ENCODE results near the gene LBP.

LBP gene

GRCh38 chr20:38353316-38353715, 7.0 kb downstream of the LBP start:
- TF ChIP-seq ZNF8 (CRISPR knock-in tag; IDR thresholded peaks at IDR 0.05): no peak
- TF ChIP-seq ARNTL (CRISPR knock-in tag; IDR thresholded peaks at IDR 0.05; ENCODE audit: borderline replicate concordance, low read depth): no peak
- no peak for TF ChIP-seq ISL1 (CRISPR knock-in tag; IDR thresholded peaks at IDR 0.05)
- TF ChIP-seq RARB (CRISPR knock-in tag; IDR thresholded peaks at IDR 0.05): no peak
- no peak for TF ChIP-seq BACH2 (CRISPR knock-in tag; IDR thresholded peaks at IDR 0.05; ENCODE audit: borderline replicate concordance)
- TF ChIP-seq POU6F1 (CRISPR knock-in tag; IDR thresholded peaks at IDR 0.05; ENCODE audit: borderline replicate concordance, low read depth): no peak
- TF ChIP-seq OSR1 (CRISPR knock-in tag; IDR thresholded peaks at IDR 0.05): no peak
- no peak for TF ChIP-seq ZFP30 (CRISPR knock-in tag; IDR thresholded peaks at IDR 0.05)
- TF ChIP-seq SNAI2 (CRISPR knock-in tag; IDR thresholded peaks at IDR 0.05): no peak
- TF ChIP-seq TCF4 (CRISPR knock-in tag; IDR thresholded peaks at IDR 0.05; ENCODE audit: borderline replicate concordance): no peak
- TF ChIP-seq PATZ1 (CRISPR knock-in tag; IDR thresholded peaks at IDR 0.05; ENCODE audit: borderline replicate concordance): no peak
- TF ChIP-seq CSDC2 (CRISPR knock-in tag; IDR thresholded peaks at IDR 0.05): no peak
- TF ChIP-seq TSHZ2 (CRISPR knock-in tag; IDR thresholded peaks at IDR 0.05): no peak
- no peak for TF ChIP-seq GLIS3 (CRISPR knock-in tag; IDR thresholded peaks at IDR 0.05)
- no peak for TF ChIP-seq PPARA (CRISPR knock-in tag; IDR thresholded peaks at IDR 0.05; ENCODE audit: borderline replicate concordance)
- no peak for TF ChIP-seq CREB5 (CRISPR knock-in tag; IDR thresholded peaks at IDR 0.05; ENCODE audit: low read depth)
- no peak for TF ChIP-seq ZC3H10 (CRISPR knock-in tag; IDR thresholded peaks at IDR 0.05)
- no peak for TF ChIP-seq ESRRG (CRISPR knock-in tag; IDR thresholded peaks at IDR 0.05)
- ATAC-seq: no peak

- no peak for TF ChIP-seq ZFP3 (CRISPR knock-in tag; IDR thresholded peaks at IDR 0.05)
- TF ChIP-seq BACH2 (CRISPR knock-in tag; IDR thresholded peaks at IDR 0.05; ENCODE audit: borderline replicate concordance): no peak
- no peak for TF ChIP-seq CSRNP3 (CRISPR knock-in tag; IDR thresholded peaks at IDR 0.05)
- TF ChIP-seq ZNF8 (CRISPR knock-in tag; IDR thresholded peaks at IDR 0.05): no peak
- TF ChIP-seq OSR1 (CRISPR knock-in tag; IDR thresholded peaks at IDR 0.05): no peak
- TF ChIP-seq TSHZ2 (CRISPR knock-in tag; IDR thresholded peaks at IDR 0.05): no peak
- TF ChIP-seq CREB5 (CRISPR knock-in tag; IDR thresholded peaks at IDR 0.05; ENCODE audit: low read depth): no peak
- no peak for TF ChIP-seq RARB (CRISPR knock-in tag; IDR thresholded peaks at IDR 0.05)
- no peak for TF ChIP-seq ARNTL (CRISPR knock-in tag; IDR thresholded peaks at IDR 0.05; ENCODE audit: borderline replicate concordance, low read depth)
- no peak for TF ChIP-seq ZFP30 (CRISPR knock-in tag; IDR thresholded peaks at IDR 0.05)
- TF ChIP-seq CSDC2 (CRISPR knock-in tag; IDR thresholded peaks at IDR 0.05): no peak
- no peak for TF ChIP-seq ESRRG (CRISPR knock-in tag; IDR thresholded peaks at IDR 0.05)
- TF ChIP-seq ZNF565 (CRISPR knock-in tag; conservative IDR thresholded peaks at IDR 0.05; ENCODE audit: low read depth): no peak
- no peak for TF ChIP-seq POU6F1 (CRISPR knock-in tag; IDR thresholded peaks at IDR 0.05; ENCODE audit: borderline replicate concordance, low read depth)
- no peak for ATAC-seq
These were observed 7.9 kb downstream of the LBP start for GRCh38 chr20:38354227-38354626.
